ENCODE data around the gene PCDHB11. TPM values are rescaled to one million over a fixed set of nuclear protein-coding genes. Genes with fewer than 3 reads are reported as not detected.
"Not testable (repeated sequence)": the region's sequence is repeated elsewhere in the genome, so short reads cannot be mapped to it uniquely, and the experiment has no call there.

Gene PCDHB11
- total and polyA plus RNA-seq, 2 experiments from 2014 or later, result 0.19 to 1.3 TPM

GRCh38 chr5:141174291-141175104, 24.9 kb upstream of the PCDHB11 start:
- H3K9me3 Mint-ChIP-seq, result peaks cover 19% of the 10 kb centered on the region

GRCh38 chr5:141175933-141176332, 23.5 kb upstream of the PCDHB11 start:
- peaks cover 2% of the 10 kb centered on the region for H3K27me3 Mint-ChIP-seq (ENCODE audit: insufficient read depth, low read depth, poor library complexity)
- no peak overlapping the region for H2AFZ ChIP-seq
- H3K36me3 ChIP-seq (ENCODE audit: insufficient read depth), result no peaks in the 10 kb centered on the region; the same call in 1 of the 2 replicates
- no peak overlapping the region for H3K27ac ChIP-seq (ENCODE audit: low read depth)
- H3K79me2 ChIP-seq (replicated peaks; ENCODE audit: insufficient read depth), result no peaks in the 10 kb centered on the region
- no peaks in the 10 kb centered on the region for H3K27me3 ChIP-seq (ENCODE audit: insufficient read depth)
- H3K4me2 ChIP-seq, result no peak overlapping the region
- H3K27ac Mint-ChIP-seq, result no peak overlapping the region
- H3K4me1 Mint-ChIP-seq, result no peaks in the 10 kb centered on the region; the same call in 2 of the 3 replicates
- no peaks in the 10 kb centered on the region for H3F3A ChIP-seq (replicated peaks; ENCODE audit: low read depth)
- H3K9me3 Mint-ChIP-seq, result peaks cover 19% of the 10 kb centered on the region
- no peaks in the 10 kb centered on the region for H4K20me1 ChIP-seq (replicated peaks; ENCODE audit: insufficient read depth)
- ATAC-seq, result no peak
- no peaks in the 10 kb centered on the region for H3K4me1 ChIP-seq (ENCODE audit: insufficient read depth)
- DNase-seq (ENCODE audit: low spot score), result no peak
- no peak overlapping the region for H3K4me3 ChIP-seq
- H3K4me3 Mint-ChIP-seq, result no peak overlapping the region
- peaks cover 10% of the 10 kb centered on the region for H3K36me3 Mint-ChIP-seq (ENCODE audit: low read depth)
- no peaks in the 10 kb centered on the region; the same call in 1 of the 2 replicates for H3K9me2 ChIP-seq (ENCODE audit: insufficient read depth)
- TF ChIP-seq POLR2AphosphoS5 (IDR thresholded peaks at IDR 0.05; ENCODE audit: low read depth) (no peak), ZNF331 (CRISPR knock-in tag; IDR thresholded peaks at IDR 0.05; ENCODE audit: low read depth) (no peak), CTCF (conservative IDR thresholded peaks at IDR 0.05; ENCODE audit: low read depth in 2 of 2) (no peak), EZH2phosphoT487 (IDR thresholded peaks at IDR 0.05; ENCODE audit: unreplicated experiment) (no peak), NANOG (IDR thresholded peaks at IDR 0.05; ENCODE audit: borderline replicate concordance) (no peak), ZNF114 (CRISPR knock-in tag; IDR thresholded peaks at IDR 0.05) (no peak), STAT1 (IDR thresholded peaks at IDR 0.05; ENCODE audit: unreplicated experiment) (no peak), JUNB (IDR thresholded peaks at IDR 0.05; ENCODE audit: unreplicated experiment) (no peak)
- TF ChIP-seq, protein P1, sequence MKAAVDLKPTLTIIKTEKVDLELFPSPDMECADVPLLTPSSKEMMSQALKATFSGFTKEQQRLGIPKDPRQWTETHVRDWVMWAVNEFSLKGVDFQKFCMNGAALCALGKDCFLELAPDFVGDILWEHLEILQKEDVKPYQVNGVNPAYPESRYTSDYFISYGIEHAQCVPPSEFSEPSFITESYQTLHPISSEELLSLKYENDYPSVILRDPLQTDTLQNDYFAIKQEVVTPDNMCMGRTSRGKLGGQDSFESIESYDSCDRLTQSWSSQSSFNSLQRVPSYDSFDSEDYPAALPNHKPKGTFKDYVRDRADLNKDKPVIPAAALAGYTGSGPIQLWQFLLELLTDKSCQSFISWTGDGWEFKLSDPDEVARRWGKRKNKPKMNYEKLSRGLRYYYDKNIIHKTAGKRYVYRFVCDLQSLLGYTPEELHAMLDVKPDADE (IDR thresholded peaks at IDR 0.05), result no peak

More at GRCh38 chr5:141174291-141175104, 24.9 kb upstream of the PCDHB11 start:
- not testable (repeated sequence) for H3F3A ChIP-seq (replicated peaks; ENCODE audit: low read depth); H4K20me1 ChIP-seq (replicated peaks; ENCODE audit: insufficient read depth); H3K36me3 Mint-ChIP-seq (ENCODE audit: low read depth); H3K27me3 ChIP-seq (ENCODE audit: insufficient read depth); H3K4me1 Mint-ChIP-seq; H3K4me3 ChIP-seq; H3K4me2 ChIP-seq; H3K27ac ChIP-seq (ENCODE audit: low read depth); H3K36me3 ChIP-seq (ENCODE audit: insufficient read depth); H3K9me2 ChIP-seq (ENCODE audit: insufficient read depth); H3K79me2 ChIP-seq (replicated peaks; ENCODE audit: insufficient read depth); H3K4me1 ChIP-seq (ENCODE audit: insufficient read depth); H3K27ac Mint-ChIP-seq; H3K4me3 Mint-ChIP-seq; H3K27me3 Mint-ChIP-seq (ENCODE audit: insufficient read depth, low read depth, poor library complexity); ATAC-seq
- peak overlapping the region; percentile 33 for H2AFZ ChIP-seq
- 0 out of 4 replicates have a peak, but pooled peaks have one; percentile 4 to 18 for TF ChIP-seq CTCF (conservative IDR thresholded peaks at IDR 0.05; ENCODE audit: low read depth in 2 of 2)
- DNase-seq (ENCODE audit: low spot score), result peak; percentile 34
